PFSK-1 (cell line): ENCODE measurements around the gene TRMT44.

Experiments
- FOXP2 ChIP-seq: optimal IDR thresholded peaks from 2 replicates; pipeline ENCODE3; 2011; ENCODE audit warnings: borderline replicate concordance, control low read depth, inconsistent platforms; ENCODE audit not compliant: insufficient read depth; ENCODE audit errors: extremely low read length, extremely low read depth
- POLR2AphosphoS5 ChIP-seq: IDR thresholded peaks from 2 replicates; pipeline ENCODE4 v1.6.1; 2012; ENCODE audit warnings: low read depth, mild to moderate bottlenecking, control low read depth, low read length, moderate library complexity
- REST ChIP-seq, 2 experiments: IDR thresholded peaks; 2 replicates each; pipeline versions ENCODE4 v1.6.1 to v1.8.0; 2011 to 2012; ENCODE audit warnings: low read depth in 2 of 2, low read length in 2 of 2, control low read depth in 1 of 2, inconsistent platforms in 1 of 2, mild to moderate bottlenecking in 1 of 2, moderate library complexity in 1 of 2; ENCODE audit not compliant: insufficient read depth in 1 of 2
- SIN3A ChIP-seq: IDR thresholded peaks from 2 replicates; pipeline ENCODE4 v1.6.1; 2012; ENCODE audit warnings: mild to moderate bottlenecking, low read length, moderate library complexity, borderline replicate concordance; ENCODE audit not compliant: insufficient read depth
- TAF1 ChIP-seq: IDR thresholded peaks from 2 replicates; pipeline ENCODE4 v1.6.1; 2012; ENCODE audit warnings: low read length, control low read depth, borderline replicate concordance; ENCODE audit not compliant: insufficient read depth

TRMT44 gene

GRCh38 chr4:8459867-8460445 is 19.4 kb downstream of the TRMT44 start:
- TF ChIP-seq SIN3A: no peak
- no peak for TF ChIP-seq TAF1
- TF ChIP-seq FOXP2: no peak
- TF ChIP-seq REST (IDR thresholded peaks at IDR 0.05; ENCODE audit: insufficient read depth in 1 of 2, low read depth in 2 of 2, low read length in 2 of 2): no peak
- TF ChIP-seq POLR2AphosphoS5: no peak

- TF ChIP-seq REST (IDR thresholded peaks at IDR 0.05; ENCODE audit: insufficient read depth in 1 of 2, low read depth in 2 of 2, low read length in 2 of 2) (no peak), SIN3A (no peak), TAF1 (no peak)
Measured at GRCh38 chr4:8461086-8461485, 20.5 kb downstream of the TRMT44 start.

GRCh38 chr4:8461616-8462015 is 21.0 kb downstream of the TRMT44 start:
- no peak for TF ChIP-seq SIN3A
- no peak for TF ChIP-seq REST (IDR thresholded peaks at IDR 0.05; ENCODE audit: insufficient read depth in 1 of 2, low read depth in 2 of 2, low read length in 2 of 2)
- no peak for TF ChIP-seq FOXP2
- no peak for TF ChIP-seq TAF1

GRCh38 chr4:8463811-8464210 is 23.2 kb downstream of the TRMT44 start:
- no peak for TF ChIP-seq REST (IDR thresholded peaks at IDR 0.05; ENCODE audit: insufficient read depth in 1 of 2, low read depth in 2 of 2, low read length in 2 of 2)
- no peak for TF ChIP-seq POLR2AphosphoS5
- TF ChIP-seq TAF1: no peak
- no peak for TF ChIP-seq FOXP2
- TF ChIP-seq SIN3A: no peak

GRCh38 chr4:8464381-8464780 is 23.8 kb downstream of the TRMT44 start:
- TF ChIP-seq FOXP2 (no peak), POLR2AphosphoS5 (no peak), SIN3A (no peak), TAF1 (no peak), REST (IDR thresholded peaks at IDR 0.05; ENCODE audit: insufficient read depth in 1 of 2, low read depth in 2 of 2, low read length in 2 of 2) (no peak)
